Daoy (cell line): Measurements from ENCODE around the gene AMY1C. TPM values are rescaled to one million over a fixed set of nuclear protein-coding genes. Genes with fewer than 3 reads are reported as not detected.
"Not testable (repeated sequence)": the region's sequence is repeated elsewhere in the genome, so short reads cannot be mapped to it uniquely, and the experiment has no call there.

ENCODE experiments used
- DNase-seq: peaks from one replicate; pipeline ENCODE4 v3.0.0-alpha.2; 2015; ENCODE audit warnings: low read depth
- total RNA-seq: library from RNA; depleted of rRNA; stranded (reverse); fragments of >200 nt; shearing (Covaris generic); gene quantifications from 2 replicates; pipeline ENCODE4 v1.2.3, GENCODE V29; 2014; rRNA removed

Gene AMY1C
- total RNA-seq: not detected in 2 replicates

DNA sequence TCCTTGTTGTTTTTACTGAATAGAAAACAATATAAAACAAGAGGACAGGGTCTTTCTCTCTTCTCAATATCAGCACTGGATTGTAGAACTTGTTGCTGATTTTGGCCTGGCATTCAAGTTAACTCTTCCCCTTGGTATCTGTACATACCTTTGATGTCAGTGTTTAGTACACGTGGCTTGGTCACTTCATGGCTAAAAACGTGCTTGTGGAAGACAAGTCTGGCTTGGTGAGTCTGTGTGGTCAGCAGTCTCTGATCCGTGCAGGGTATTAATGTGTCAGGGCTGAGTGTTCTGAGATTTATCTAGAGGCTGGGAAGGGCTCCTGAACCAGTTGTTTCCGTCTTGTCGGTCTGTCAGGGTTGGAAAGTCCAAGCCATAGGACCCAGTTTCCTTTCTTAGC lies at the start of gene AMY1C:
TSS of gene AMY1C (plus strand) at position 301 of the 400 bp plus-strand sequence. CDS start 572 bp downstream, outside the sequence.
- not testable (repeated sequence) for DNase-seq

DNA sequence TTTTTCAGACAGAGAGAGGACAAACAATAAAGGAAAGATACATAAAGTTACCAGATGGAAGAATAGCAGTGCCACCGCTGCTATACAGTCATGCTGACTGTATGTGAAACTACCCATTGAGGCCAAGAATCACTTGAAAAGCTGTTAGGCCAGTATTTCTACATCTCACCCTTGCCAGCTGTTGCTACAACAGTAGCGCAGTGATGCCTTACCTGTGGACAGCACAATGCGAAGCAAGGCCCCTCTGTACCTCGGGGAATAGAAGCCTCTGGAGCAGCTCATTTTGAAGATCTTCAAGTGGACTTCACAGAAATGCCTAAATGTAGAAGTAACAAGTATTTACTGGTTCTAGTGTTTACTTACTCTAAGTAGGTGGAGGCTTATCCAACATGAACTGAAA lies 49.0 kb upstream of the AMY1C start:
- not testable (repeated sequence) for DNase-seq

DNA sequence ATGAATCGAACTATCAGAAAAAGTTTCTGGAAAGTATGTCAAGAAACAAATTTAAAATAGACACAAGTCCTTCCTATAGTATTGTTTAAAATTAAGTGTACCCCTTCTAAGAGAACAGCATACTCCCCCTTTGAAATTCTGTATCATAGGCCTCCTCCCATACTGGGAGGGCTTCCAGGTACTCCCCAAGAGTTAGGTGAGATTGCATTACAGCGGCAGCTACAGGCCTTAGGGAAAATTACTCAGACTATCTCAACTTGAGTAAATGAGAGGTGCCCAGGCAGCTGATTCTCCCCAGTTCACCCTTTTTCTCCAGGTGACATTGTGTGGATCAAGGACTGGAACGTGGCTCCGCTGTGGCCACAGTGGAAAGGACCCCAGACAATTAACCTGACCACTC lies 48.4 kb upstream of the AMY1C start:
- not testable (repeated sequence) for DNase-seq

- not testable (repeated sequence) for DNase-seq
Observed at GRCh38 chr1:103707670-103708069, 42.0 kb upstream of the AMY1C start.

- DNase-seq: not testable (repeated sequence)
Observed at GRCh38 chr1:103710381-103710780, 39.3 kb upstream of the AMY1C start.

DNA sequence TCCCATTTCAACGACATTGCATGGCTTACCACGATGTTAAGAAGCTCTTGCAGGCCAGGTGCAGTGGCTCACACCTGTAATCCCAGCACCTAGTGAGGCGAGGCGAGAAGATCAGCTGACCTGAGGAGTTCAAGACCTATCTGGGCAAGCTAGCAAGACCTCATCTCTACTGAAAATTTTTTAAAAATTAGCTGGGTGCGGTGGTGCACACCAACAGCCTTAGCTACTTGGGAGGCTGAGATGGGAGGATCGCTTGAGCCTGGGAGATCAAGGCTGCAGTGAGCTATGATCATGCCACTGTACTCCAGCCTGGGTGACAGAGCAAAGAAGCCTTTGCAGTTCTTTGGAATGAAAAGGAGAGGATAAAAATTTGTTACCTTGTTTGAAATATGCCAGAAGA lies 32.3 kb upstream of the AMY1C start:
- not testable (repeated sequence) for DNase-seq

- not testable (repeated sequence) for DNase-seq
Observed at GRCh38 chr1:103721473-103721872, 28.2 kb upstream of the AMY1C start.

DNA sequence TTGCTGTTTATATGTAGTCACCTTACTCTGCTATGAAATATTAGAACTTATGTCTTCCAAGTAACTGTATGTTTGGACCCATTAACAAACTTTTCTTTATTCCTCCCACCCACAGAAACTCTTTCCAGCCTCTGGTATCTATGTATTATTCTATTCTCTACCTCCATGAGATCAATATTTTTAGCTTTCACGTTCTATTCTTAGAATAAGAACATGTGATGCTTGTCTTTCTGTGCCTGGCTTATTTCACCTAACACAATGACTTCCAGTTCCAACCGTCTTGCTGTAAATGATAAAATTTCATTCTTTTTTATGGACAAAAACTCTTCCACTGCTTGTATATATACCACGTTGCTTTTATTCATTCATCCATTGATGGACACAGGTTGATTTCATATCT lies 14.4 kb upstream of the AMY1C start:
- not testable (repeated sequence) for DNase-seq

GRCh38 chr1:103738031-103738430 lies 11.7 kb upstream of the AMY1C start:
- DNase-seq: not testable (repeated sequence)

DNA sequence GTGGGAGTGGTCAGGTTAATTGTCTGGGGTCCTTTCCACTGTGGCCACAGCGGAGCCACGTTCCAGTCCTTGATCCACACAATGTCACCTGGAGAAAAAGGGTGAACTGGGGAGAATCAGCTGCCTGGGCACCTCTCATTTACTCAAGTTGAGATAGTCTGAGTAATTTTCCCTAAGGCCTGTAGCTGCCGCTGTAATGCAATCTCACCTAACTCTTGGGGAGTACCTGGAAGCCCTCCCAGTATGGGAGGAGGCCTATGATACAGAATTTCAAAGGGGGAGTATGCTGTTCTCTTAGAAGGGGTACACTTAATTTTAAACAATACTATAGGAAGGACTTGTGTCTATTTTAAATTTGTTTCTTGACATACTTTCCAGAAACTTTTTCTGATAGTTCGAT lies 5.2 kb upstream of the AMY1C start:
- DNase-seq: not testable (repeated sequence)

DNA sequence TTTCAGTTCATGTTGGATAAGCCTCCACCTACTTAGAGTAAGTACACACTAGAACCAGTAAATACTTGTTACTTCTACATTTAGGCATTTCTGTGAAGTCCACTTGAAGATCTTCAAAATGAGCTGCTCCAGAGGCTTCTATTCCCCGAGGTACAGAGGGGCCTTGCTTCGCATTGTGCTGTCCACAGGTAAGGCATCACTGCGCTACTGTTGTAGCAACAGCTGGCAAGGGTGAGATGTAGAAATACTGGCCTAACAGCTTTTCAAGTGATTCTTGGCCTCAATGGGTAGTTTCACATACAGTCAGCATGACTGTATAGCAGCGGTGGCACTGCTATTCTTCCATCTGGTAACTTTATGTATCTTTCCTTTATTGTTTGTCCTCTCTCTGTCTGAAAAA lies 4.7 kb upstream of the AMY1C start:
- not testable (repeated sequence) for DNase-seq

- DNase-seq: not testable (repeated sequence)
Observed at GRCh38 chr1:103748273-103748672, 1.4 kb upstream of the AMY1C start.

GRCh38 chr1:103761896-103762295 lies 12.2 kb downstream of the AMY1C start:
- no peak for DNase-seq

DNA sequence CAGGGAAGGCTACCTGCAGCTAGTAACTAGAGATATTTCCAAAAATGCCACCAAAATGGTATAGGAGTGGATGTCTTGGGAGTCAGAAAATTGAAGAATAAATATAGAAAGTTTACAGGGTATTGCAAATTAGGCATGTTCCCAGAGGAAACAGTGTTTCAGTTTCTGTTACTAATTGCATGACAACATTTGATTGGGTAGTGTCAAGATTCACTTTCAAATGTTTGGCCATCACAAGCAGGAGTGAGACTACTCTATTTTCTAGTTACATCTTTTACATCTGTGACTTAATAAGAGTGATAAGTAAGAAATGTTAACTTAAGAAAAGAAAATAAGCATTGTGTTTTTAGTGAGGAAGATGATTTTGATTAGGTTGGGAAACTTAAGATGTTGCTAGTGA lies 30.2 kb downstream of the AMY1C start:
- no peak for DNase-seq

DNA sequence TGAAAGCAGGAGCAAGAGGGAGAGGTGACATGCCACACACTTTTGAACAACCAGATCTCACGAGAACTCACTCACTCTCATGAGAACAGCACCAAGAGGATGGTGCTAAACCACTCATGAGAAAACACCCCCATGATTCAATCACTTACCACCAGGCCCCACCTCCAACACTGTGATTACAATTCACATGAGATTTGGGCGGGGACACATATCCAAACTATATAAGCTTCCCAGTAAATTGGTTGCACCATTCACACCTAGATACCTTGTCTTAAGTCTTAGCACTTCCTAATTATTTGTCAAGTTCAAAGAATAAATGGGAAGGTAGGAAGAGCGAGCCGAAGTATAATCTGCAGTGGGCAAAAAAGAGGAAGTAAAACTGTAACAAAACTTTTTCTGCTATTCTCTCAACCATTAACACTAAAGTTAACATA lies 34.3 kb downstream of the AMY1C start:
- no peak for DNase-seq

- no peak for DNase-seq
Observed at GRCh38 chr1:103788377-103788776, 38.7 kb downstream of the AMY1C start.

- DNase-seq: no peak
Observed at GRCh38 chr1:103790172-103790571, 40.5 kb downstream of the AMY1C start.

Other genes with a start within 250 kb of the AMY1C start
- gene RNPC3, start 224.2 kb upstream of the AMY1C start, total RNA-seq: 4.1 and 5.9 TPM in 2 replicates
- 0.86 TPM in 1 of 2 replicates, not detected in the other for gene AMY2B, start 178.3 kb upstream of the AMY1C start, total RNA-seq
- not detected in 2 replicates for gene AMY2A, start 132.5 kb upstream of the AMY1C start, total RNA-seq
- not detected in 2 replicates for gene AMY1A, start 94.1 kb upstream of the AMY1C start, total RNA-seq
- gene AMY1B, start 53.7 kb upstream of the AMY1C start, total RNA-seq: not detected in 2 replicates